Lower lobe of right lung (tissue), 2 donors: ENCODE data around the gene RNF40. TPM values are rescaled to one million over a fixed set of nuclear protein-coding genes. Genes with fewer than 3 reads are reported as not detected.

Experiments
- ATAC-seq, 2 donors: fragments of 200-7000 bp; cut with Tn5 transposase; one replicate each; pipeline ENCODE4 v1.9.1; 2020 to 2022; ENCODE audit warnings: mild to moderate bottlenecking in 2 of 2, moderate library complexity in 2 of 2
- DNase-seq: peaks from one replicate; pipeline ENCODE4 v3.0.0-alpha.2; 2020
- H3K27ac ChIP-seq: fragments of 200-600 bp; one replicate; pipeline ENCODE4 v1.8.0; 2022
- H3K27me3 ChIP-seq: fragments of 200-600 bp; one replicate; pipeline ENCODE4 v1.8.0; 2022; ENCODE audit warnings: low read depth
- H3K36me3 ChIP-seq: fragments of 200-600 bp; one replicate; pipeline ENCODE4 v1.8.0; 2022; ENCODE audit warnings: mild to moderate bottlenecking
- H3K4me1 ChIP-seq: fragments of 200-600 bp; one replicate; pipeline ENCODE4 v1.8.0; 2022
- H3K4me3 ChIP-seq: fragments of 200-600 bp; one replicate; pipeline ENCODE4 v1.8.0; 2022; ENCODE audit warnings: mild to moderate bottlenecking
- H3K9me3 ChIP-seq: fragments of 200-600 bp; one replicate; pipeline ENCODE4 v1.8.0; 2022
- intact Hi-C: fragments of 100-400 bp; cut with DNase I; formaldehyde crosslinking; loops from one replicate; pipeline ENCODE4 v1.11.0; 2022
- total RNA-seq: library from RNA; stranded (reverse); fragmentation: NEBNext Ultra II Directional; extraction: Animal tissue kit (Norgen Biotek cat#: 25700); gene quantifications from one replicate; pipeline ENCODE4 v1.2.1, GENCODE V29; 2021
- TF ChIP-seq, protein P1 (sequence below): fragments of 200-600 bp; IDR thresholded peaks from one replicate; pipeline ENCODE4 v1.8.0; 2022; ENCODE audit warnings: antibody characterized with exemption, mild to moderate bottlenecking
- donor health status: DM: no; HTN: yes; CAD: no; lungs with severe emphysema.

The RNF40 gene
- total RNA-seq, 1 donor from 2014 or later: 95.9 TPM

DNA sequence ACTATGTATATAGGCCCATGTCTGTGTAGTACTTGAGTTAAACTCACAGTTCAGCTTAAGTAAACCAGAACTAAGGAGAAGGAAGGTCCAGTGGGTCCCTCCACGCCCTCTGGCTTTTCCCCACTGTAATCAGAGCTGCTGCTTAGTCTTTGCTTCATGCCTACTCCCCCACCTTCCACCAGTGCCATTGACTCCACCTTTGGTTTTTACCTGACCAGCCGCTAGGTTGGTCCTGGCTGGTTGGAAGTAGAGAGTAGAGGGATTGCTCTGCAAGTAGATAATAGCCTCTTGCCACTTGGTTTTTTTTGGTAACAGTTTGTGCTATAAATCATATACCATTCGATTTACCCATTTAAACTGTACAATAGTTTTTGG is 36.7 kb upstream of the RNF40 start:
- H3K27ac ChIP-seq: peak overlapping the region; percentile 58
- no peaks in the 10 kb centered on the region for H3K9me3 ChIP-seq
- H3K27me3 ChIP-seq: no peaks in the 10 kb centered on the region
- no peak overlapping the region for H3K4me3 ChIP-seq
- no peak for DNase-seq
- ATAC-seq: no peak
- peaks cover 96% of the 10 kb centered on the region for H3K36me3 ChIP-seq
- intact Hi-C loops: no loop called here
- TF ChIP-seq, protein P1, sequence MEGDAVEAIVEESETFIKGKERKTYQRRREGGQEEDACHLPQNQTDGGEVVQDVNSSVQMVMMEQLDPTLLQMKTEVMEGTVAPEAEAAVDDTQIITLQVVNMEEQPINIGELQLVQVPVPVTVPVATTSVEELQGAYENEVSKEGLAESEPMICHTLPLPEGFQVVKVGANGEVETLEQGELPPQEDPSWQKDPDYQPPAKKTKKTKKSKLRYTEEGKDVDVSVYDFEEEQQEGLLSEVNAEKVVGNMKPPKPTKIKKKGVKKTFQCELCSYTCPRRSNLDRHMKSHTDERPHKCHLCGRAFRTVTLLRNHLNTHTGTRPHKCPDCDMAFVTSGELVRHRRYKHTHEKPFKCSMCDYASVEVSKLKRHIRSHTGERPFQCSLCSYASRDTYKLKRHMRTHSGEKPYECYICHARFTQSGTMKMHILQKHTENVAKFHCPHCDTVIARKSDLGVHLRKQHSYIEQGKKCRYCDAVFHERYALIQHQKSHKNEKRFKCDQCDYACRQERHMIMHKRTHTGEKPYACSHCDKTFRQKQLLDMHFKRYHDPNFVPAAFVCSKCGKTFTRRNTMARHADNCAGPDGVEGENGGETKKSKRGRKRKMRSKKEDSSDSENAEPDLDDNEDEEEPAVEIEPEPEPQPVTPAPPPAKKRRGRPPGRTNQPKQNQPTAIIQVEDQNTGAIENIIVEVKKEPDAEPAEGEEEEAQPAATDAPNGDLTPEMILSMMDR: no peak
- H3K4me1 ChIP-seq: no peaks in the 10 kb centered on the region

DNA sequence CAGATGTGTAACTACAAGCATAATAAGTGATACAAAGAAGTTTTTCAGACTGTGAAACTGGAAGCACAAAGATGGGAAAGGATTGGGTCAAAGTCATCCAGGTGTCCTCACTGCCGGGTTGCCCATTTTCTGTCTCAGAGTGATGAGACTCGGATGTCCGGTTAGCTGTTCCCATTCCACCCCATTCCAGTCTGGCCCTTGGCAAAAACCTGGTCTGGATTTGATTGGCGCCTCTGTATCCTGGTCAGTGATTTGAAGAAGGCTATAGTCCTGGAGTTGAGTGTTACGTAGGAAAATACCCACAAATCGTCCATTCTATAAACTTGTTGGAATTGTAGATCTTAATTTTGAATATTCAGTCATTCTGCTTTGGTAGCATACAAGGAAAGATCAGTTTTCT is 33.8 kb upstream of the RNF40 start:
- H3K4me3 ChIP-seq: no peak overlapping the region

DNA sequence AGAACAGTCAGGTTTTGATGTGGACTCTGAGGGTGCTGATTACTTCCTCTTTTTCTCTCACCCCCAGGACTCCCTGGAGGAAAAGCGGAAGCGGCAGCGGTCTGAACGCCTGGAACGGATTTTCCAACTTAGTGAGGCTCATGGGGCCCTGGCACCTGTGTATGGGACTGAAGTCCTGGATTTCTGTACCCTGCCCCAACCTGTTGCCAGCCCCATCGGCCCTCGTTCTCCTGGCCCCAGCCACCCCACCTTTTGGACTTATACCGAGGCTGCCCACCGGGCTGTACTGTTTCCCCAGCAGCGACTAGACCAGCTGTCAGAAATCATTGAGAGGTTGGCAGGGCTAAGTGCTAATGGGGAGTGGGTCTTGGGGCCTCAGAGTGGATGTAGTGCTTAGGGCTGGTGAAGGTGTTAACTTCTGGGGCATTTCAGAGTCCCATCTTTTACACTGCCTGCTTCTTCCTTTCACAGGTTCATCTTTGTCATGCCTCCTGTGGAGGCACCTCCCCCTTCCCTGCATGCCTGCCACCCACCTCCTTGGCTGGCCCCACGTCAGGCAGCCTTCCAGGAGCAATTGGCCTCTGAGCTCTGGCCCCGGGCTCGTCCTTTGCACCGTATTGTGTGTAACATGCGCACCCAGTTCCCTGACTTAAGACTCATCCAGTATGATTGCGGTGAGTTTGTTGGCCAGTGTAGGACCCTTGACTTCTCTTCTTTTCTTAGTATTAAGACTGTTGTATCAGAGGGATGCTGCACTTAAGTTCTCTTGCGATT is 33.0 kb upstream of the RNF40 start:
- H3K27ac ChIP-seq: no peak overlapping the region

More for the DNA sequence above, 33.8 kb upstream of the RNF40 start:
- no peaks in the 10 kb centered on the region for H3K4me1 ChIP-seq
- TF ChIP-seq, protein P1: no peak
- H3K27ac ChIP-seq: no peak overlapping the region
- H3K27me3 ChIP-seq: no peaks in the 10 kb centered on the region
- ATAC-seq: no peak
- H3K36me3 ChIP-seq: peaks cover 96% of the 10 kb centered on the region
- no peak for DNase-seq
- intact Hi-C loops: no loop called here
- H3K9me3 ChIP-seq: no peaks in the 10 kb centered on the region

DNA sequence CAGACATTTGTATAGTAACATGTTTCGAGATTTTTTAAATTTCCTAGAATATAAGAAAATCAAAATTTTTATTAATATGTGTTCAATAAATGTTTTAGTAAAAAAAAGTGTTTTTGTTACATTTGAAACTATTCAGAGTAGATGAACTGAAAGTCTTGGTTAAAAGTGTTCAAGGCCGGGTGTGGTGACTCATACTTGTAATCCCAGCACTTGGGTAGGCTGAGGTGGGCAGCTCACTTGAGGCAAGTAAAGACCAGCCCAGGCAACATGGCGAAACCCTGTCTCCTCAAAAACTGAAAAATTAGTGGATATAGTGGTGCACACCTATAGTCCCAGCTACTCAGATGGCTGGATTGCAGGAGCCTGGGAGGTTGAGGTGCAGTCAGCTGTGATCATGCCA is 30.7 kb upstream of the RNF40 start:
- intact Hi-C loops: no loop called here
- Histone ChIP-seq H3K36me3 (peaks cover 95% of the 10 kb centered on the region), H3K4me3 (no peak overlapping the region), H3K9me3 (no peaks in the 10 kb centered on the region), H3K27me3 (no peaks in the 10 kb centered on the region), H3K27ac (no peak overlapping the region), H3K4me1 (no peaks in the 10 kb centered on the region)
- no peak for DNase-seq
- TF ChIP-seq, protein P1: no peak
- no peak for ATAC-seq

More for the DNA sequence above, 33.0 kb upstream of the RNF40 start:
- Histone ChIP-seq H3K36me3 (peaks cover 96% of the 10 kb centered on the region), H3K9me3 (no peaks in the 10 kb centered on the region), H3K4me3 (no peak overlapping the region), H3K4me1 (no peaks in the 10 kb centered on the region), H3K27me3 (no peaks in the 10 kb centered on the region)
- ATAC-seq: peak in 1 of 2 donors; percentile 33
- DNase-seq: no peak
- TF ChIP-seq, protein P1: no peak
- intact Hi-C loops: no loop called here

DNA sequence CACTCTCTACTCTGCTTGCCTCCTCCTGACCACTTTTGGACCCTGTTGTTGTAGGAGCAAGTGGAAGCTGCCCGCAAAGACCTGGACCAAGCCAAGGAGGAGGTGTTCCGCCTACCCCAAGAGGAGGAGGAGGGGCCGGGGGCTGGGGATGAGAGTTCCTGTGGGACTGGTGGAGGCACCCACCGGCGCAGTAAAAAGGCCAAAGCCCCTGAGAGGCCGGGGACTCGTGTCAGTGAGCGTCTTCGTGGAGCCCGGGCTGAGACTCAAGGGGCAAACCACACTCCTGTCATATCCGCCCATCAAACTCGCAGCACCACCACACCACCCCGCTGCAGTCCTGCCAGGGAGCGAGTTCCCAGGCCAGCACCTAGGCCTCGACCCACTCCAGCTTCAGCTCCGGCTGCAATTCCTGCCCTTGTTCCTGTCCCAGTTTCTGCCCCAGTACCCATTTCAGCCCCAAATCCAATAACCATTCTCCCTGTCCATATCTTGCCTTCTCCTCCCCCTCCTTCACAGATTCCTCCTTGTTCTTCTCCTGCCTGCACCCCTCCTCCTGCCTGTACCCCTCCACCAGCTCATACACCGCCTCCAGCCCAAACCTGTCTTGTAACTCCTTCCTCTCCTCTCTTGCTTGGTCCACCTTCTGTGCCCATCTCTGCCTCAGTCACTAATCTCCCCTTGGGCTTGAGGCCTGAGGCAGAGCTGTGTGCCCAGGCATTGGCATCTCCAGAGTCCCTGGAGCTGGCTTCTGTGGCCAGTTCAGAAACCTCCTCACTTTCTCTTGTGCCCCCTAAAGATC is 24.9 kb upstream of the RNF40 start:
- intact Hi-C loops: no loop called here
- TF ChIP-seq, protein P1: no peak
- Histone ChIP-seq H3K36me3 (peaks cover 76% of the 10 kb centered on the region), H3K27me3 (no peaks in the 10 kb centered on the region), H3K4me3 (no peak overlapping the region), H3K27ac (no peak overlapping the region), H3K4me1 (peaks cover 29% of the 10 kb centered on the region), H3K9me3 (no peaks in the 10 kb centered on the region)
- ATAC-seq (no peak), DNase-seq (no peak)
